Measurements from ENCODE around the gene VPS8.
A peak's percentile ranks its signal among the peaks of the same experiment; 100 is the strongest.

The VPS8 gene

GRCh38 chr3:185090811-185091210, 278.8 kb downstream of the VPS8 start:
- no peak for DNase-seq (ENCODE audit: extremely low read depth, low read depth)
- no peak for TF ChIP-seq CTCF (IDR thresholded peaks at IDR 0.05; ENCODE audit: low read depth, low read length, missing control alignments)
- H3K4me3 ChIP-seq (replicated peaks; ENCODE audit: low read depth, low read length): no peak overlapping the region

- no peak for TF ChIP-seq CTCF (IDR thresholded peaks at IDR 0.05; ENCODE audit: low read depth, low read length, missing control alignments)
- DNase-seq (ENCODE audit: extremely low read depth, low read depth): no peak
- H3K4me3 ChIP-seq (replicated peaks; ENCODE audit: low read depth, low read length): no peak overlapping the region
These were observed 281.1 kb downstream of the VPS8 start for GRCh38 chr3:185093116-185093515.

GRCh38 chr3:185094697-185095096, 282.7 kb downstream of the VPS8 start:
- DNase-seq (ENCODE audit: extremely low read depth, low read depth): peak; percentile 53
- TF ChIP-seq CTCF (IDR thresholded peaks at IDR 0.05; ENCODE audit: low read depth, low read length, missing control alignments): no peak
- no peak overlapping the region for H3K4me3 ChIP-seq (replicated peaks; ENCODE audit: low read depth, low read length)
